Peyer's patch (tissue), 4 donors: ENCODE measurements around the gene DGKI.

Experiments used
- CTCF ChIP-seq, 6 experiments: fragments of 450-650 bp in 4 of 6; fragments of 200-600 bp in 2 of 6; sonication (generic) in 1 of 6; IDR thresholded peaks; one replicate each; pipeline ENCODE4 v1.5.1; 2017 to 2019; ENCODE audit warnings: antibody characterized with exemption in 6 of 6, mild to moderate bottlenecking in 3 of 6, moderate library complexity in 1 of 6
- POLR2A ChIP-seq, 2 donors: fragments of 450-650 bp; IDR thresholded peaks; one replicate each; pipeline ENCODE4 v1.5.1; 2017; ENCODE audit warnings: antibody characterized with exemption in 2 of 2, mild to moderate bottlenecking in 2 of 2, moderate library complexity in 2 of 2

GRCh38 chr7:137545059-137545716 is 301.6 kb downstream of the DGKI start:
- no peak for TF ChIP-seq CTCF (IDR thresholded peaks at IDR 0.05)
- TF ChIP-seq POLR2A (IDR thresholded peaks at IDR 0.05): no peak
